ENCODE results near the gene UQCC3.

DNA sequence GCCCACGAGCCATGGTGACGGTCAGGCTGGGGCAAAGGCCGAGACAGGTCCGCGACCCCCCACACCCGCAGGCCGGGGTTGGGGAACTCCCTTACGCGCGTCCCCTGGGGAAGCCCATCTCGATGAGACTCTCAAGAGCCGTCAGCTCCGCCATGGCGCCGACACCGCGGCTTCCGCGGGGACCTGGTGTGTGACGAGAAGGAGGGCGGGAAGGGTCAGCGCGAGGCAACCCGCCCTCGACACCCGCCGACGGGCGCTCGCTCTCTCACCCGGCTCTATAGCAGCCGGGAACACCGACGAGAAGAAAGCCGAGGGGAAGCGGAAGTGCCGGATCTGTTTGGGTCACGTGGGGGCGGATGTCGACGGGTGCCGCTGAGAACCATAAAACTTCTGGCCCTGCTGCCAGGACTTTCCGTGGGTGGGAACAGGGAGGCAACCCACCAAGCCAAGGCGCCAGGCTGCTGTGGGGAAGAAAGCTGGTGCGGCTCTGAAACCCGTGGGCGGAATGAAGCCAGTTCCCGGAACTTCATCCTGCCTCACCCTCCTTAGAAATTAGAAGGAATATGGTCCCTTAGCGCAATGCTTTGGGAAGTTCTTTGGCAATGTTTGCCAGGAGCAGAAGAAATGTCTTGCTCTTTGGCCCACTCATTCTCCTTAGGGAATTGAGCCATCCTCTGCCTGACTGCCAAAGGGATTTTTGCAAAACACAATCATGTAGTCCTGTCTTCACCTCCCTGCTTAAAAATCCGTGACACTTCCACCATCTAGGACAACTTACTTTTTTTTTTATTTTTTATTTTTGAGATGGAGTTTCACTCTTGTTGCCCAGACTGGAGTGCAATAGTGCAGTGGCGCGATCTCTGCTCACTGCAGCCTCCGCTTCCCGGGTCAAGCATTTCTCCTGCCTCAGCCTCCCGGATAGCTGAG lies 7.6 kb downstream of the UQCC3 start, which contains the start of gene UBXN1:
- TF ChIP-seq, protein P1, sequence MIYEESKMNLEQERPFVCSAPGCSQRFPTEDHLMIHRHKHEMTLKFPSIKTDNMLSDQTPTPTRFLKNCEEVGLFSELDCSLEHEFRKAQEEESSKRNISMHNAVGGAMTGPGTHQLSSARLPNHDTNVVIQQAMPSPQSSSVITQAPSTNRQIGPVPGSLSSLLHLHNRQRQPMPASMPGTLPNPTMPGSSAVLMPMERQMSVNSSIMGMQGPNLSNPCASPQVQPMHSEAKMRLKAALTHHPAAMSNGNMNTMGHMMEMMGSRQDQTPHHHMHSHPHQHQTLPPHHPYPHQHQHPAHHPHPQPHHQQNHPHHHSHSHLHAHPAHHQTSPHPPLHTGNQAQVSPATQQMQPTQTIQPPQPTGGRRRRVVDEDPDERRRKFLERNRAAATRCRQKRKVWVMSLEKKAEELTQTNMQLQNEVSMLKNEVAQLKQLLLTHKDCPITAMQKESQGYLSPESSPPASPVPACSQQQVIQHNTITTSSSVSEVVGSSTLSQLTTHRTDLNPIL (CRISPR knock-in tag; IDR thresholded peaks at IDR 0.05; ENCODE audit: low read depth), result no peak
- TF ChIP-seq BACH2 (CRISPR knock-in tag; IDR thresholded peaks at IDR 0.05; ENCODE audit: borderline replicate concordance), result no peak
